GM12865 (cell line): Measurements from ENCODE around the gene RNF207.

ENCODE experiments used
- DNase-seq: peaks from one replicate; pipeline ENCODE4 v3.0.0; 2010; ENCODE audit warnings: low read depth
- H3K4me3 ChIP-seq: 2 replicates; pipeline ENCODE4 v1.5.1; 2011; ENCODE audit warnings: mild to moderate bottlenecking, low read depth, low read length, control low read depth
- TF ChIP-seq, protein P1 (sequence below): IDR thresholded peaks from 2 replicates; pipeline ENCODE4 v1.5.1; 2011; ENCODE audit warnings: low read length, control low read depth, low read depth, inconsistent platforms; ENCODE audit not compliant: insufficient read depth; ENCODE audit errors: missing control alignments

The RNF207 gene

DNA sequence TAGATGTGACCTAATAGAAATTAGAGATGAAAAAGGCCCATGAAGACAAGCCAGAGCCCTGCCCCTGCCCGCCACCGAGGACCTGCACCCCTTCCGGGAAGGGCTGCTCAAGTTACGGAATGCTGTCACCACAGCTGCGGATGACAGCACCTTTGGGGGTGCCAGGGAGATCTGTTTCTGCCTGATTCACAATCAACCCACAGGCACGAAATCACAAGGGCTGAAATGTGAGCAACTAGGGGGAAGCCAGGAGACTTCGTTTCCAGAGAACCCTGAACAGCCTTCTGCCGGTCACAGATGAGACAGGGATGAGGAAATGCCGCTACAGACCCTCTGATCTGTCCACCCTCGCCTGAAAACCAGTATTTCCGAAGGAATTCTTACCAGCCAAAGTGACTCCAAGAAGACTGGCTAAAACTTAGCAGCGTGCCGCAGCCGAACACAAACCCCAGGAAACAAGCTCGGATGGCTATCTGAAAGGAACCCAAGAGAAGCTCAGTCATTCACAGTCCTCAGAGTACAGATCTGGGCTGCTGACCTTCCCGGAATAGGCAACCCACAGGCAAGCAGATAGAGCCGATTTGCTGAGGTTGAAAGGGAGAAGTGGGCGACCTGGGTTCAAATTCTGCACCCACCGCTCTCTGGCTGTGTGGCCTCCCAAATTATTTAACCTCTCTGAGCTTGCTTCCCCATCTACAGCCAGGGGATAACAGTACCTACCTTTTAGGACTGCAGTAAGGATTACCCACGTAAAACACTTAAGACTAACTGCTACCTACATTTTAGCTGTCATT lies 28.8 kb downstream of the RNF207 start:
- TF ChIP-seq, protein P1, sequence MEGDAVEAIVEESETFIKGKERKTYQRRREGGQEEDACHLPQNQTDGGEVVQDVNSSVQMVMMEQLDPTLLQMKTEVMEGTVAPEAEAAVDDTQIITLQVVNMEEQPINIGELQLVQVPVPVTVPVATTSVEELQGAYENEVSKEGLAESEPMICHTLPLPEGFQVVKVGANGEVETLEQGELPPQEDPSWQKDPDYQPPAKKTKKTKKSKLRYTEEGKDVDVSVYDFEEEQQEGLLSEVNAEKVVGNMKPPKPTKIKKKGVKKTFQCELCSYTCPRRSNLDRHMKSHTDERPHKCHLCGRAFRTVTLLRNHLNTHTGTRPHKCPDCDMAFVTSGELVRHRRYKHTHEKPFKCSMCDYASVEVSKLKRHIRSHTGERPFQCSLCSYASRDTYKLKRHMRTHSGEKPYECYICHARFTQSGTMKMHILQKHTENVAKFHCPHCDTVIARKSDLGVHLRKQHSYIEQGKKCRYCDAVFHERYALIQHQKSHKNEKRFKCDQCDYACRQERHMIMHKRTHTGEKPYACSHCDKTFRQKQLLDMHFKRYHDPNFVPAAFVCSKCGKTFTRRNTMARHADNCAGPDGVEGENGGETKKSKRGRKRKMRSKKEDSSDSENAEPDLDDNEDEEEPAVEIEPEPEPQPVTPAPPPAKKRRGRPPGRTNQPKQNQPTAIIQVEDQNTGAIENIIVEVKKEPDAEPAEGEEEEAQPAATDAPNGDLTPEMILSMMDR = no peak
- peak; percentile 30 for DNase-seq

DNA sequence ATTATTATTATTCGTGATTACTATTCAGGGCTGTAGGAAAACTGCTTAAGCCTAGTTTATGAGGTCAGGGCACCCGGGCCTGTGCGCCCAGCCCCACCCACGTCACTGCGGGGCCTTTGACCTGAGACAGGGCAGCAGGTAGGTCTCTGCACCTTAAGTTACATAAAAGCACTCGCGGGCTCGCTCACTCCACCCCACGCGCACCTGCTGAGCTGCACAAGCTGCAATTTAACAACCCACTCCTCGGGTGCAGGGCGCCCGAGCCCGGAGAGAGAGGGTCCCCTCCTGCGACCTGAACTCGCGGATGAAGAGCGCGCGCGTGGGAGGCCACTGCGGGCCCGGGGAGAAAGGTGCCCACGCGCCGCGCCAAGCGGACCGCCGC lies 29.4 kb downstream of the RNF207 start:
- TF ChIP-seq, protein P1 = no peak
- DNase-seq = peak; percentile 38
- peak overlapping the region; percentile 95 for H3K4me3 ChIP-seq

More for the DNA sequence above, 28.8 kb downstream of the RNF207 start:
- H3K4me3 ChIP-seq = peak overlapping the region; percentile 95

DNA sequence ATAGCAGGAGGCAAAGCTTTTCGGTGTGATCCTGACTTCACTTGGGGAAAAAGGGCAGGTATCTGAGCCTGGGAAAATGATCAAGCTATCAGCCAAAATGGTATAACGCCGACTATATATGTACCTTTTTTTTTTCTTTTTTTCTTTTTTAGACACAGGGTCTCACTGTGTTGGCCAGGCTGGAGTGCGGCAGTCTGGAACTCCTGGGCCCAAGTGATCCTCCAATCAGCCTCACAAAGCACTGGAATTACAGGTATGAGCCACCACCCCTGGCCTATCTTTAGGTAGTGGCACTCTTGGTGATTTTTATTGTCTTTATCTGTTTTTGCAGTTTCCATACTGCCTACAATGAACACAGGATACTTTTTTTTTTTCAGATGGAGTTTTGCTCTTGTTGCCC lies 31.2 kb downstream of the RNF207 start:
- no peak for DNase-seq
- H3K4me3 ChIP-seq = no peak overlapping the region
- TF ChIP-seq, protein P1 = no peak

DNA sequence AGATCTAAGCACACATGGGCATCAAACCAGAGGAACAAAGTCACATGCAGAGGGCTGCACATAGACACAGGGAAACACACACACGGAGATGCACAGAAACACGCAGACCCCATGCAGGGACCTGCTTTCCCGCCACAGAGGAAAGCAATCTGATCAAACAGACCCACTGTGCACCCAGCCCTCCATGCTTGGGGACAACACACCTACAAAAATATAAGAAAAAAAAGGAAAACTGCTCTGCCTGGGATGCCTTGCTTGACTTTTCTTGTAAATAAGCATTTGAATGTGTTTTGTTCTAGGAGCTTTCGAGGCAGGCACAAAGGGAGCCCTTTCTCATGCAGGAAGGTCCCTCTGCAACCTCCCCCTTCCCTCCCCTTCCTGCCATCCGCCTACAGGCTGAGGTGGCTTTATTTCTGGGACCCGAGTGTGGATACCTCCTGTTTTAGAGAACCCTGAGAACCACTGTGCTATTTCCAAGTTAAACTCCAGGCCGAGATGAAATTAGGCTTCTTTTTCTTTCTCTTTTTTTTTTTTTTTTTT lies 33.4 kb downstream of the RNF207 start:
- TF ChIP-seq, protein P1 = no peak
- DNase-seq = no peak
- H3K4me3 ChIP-seq = no peak overlapping the region

DNA sequence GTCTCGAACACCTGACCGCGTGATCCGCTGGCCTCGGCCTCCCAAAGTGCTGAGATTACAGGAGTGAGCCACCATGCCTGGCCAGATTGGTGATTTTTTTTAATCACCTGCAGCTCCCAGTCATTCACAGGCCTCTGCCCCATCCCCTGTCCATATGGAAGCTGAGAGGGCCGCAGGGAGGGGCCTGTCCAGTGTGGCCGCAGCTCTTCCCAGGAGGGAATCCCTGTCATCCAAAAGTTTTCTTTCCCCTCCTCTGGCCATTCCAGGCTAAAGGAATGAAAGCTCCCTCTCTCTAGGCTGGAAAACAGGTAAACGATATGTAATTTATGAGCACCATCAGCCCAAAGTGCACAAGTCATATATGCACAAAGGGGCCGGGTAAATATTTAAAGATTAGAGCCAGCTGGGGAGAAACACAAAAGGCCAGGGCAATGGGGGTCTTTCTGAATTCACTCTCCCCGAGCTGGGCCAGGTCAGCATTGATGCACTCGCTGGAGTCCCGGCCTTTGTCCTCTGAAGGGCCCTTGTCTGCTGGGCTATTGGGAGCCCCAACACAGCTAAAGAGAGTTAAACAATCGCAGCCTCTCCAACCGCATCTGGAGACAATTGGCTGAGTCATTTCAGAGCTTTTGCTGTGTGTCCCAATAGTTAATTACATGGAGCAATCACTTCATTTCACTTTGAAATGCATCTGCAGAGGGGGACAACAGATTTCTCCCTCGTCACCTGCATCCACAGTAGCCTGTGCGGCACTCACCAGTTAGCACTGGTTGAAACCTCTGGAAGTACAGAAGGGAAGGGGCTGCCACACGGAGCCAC lies 34.2 kb downstream of the RNF207 start:
- TF ChIP-seq, protein P1 = no peak
- DNase-seq = no peak
- no peak overlapping the region for H3K4me3 ChIP-seq

DNA sequence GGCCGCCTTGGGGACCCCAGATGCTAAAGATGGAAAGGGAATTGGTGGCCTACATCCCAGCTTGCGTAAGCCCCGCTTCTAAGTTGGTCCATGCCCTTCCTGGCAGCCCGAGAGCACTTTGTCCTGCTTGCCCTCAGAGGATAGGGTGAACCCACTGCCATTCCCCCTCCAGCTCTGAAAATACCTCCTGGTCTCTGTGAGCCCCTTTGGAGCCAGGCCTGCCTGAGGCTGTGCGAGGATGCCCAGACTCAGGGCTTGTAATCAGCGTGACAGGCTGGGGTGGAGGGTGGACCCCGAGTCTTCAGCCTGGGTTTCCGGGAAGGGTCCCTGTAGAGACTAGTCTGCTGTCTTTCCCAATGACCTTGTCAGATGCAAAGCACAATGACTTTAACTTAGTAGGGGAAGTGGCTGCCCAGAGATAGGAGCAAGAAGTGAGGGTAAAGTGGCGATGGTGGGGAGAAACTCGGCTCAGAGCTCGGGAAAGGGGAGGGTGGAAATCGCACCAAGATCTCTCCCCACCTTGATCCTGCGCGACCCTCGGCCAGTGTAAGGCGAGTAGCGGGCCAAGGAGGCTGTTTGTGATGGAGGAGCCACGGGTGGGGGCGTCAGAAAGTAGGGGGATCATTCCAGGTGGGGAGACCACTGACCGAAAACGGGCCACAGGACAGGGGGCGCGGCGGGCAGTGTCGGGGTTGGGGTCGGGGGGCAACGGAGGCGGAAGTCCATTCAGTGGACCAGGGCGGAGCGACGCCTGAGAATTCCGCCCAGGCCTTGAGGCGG lies 35.4 kb downstream of the RNF207 start:
- no peak for DNase-seq
- TF ChIP-seq, protein P1 = no peak
- H3K4me3 ChIP-seq = no peak overlapping the region
